GM19023 (cell line): ENCODE measurements around the gene GRAMD2A.
"Not testable (repeated sequence)": the region's sequence is repeated elsewhere in the genome, so short reads cannot be mapped to it uniquely, and the experiment has no call there.

Experiments used
- ATAC-seq: cut with Tn5 transposase; IDR thresholded peaks from one replicate; pipeline ENCODE4 v1.9.1; 2021; ENCODE audit warnings: mild to moderate bottlenecking, moderate library complexity; ENCODE audit not compliant: unreplicated experiment

Gene GRAMD2A

GRCh38 chr15:72189250-72189902, 8.2 kb downstream of the GRAMD2A start:
- ATAC-seq = no peak

- ATAC-seq = no peak
Observed at GRCh38 chr15:72184165-72184811, 13.3 kb downstream of the GRAMD2A start.

GRCh38 chr15:72183781-72184164, 13.8 kb downstream of the GRAMD2A start:
- ATAC-seq = no peak

- no peak for ATAC-seq
Observed at GRCh38 chr15:72182673-72183072, 14.9 kb downstream of the GRAMD2A start.

- no peak for ATAC-seq
Observed at GRCh38 chr15:72182244-72182643, 15.3 kb downstream of the GRAMD2A start.

GRCh38 chr15:72180761-72181324, 16.7 kb downstream of the GRAMD2A start:
- no peak for ATAC-seq

GRCh38 chr15:72179950-72180581, 17.5 kb downstream of the GRAMD2A start:
- no peak for ATAC-seq

- ATAC-seq = no peak
Observed at GRCh38 chr15:72178976-72179585, 18.5 kb downstream of the GRAMD2A start.

- no peak for ATAC-seq
Observed at GRCh38 chr15:72176743-72177142, 20.8 kb downstream of the GRAMD2A start.

- ATAC-seq = no peak
Observed at GRCh38 chr15:72176159-72176558, 21.4 kb downstream of the GRAMD2A start.

GRCh38 chr15:72175186-72176044, 22.2 kb downstream of the GRAMD2A start:
- no peak for ATAC-seq

GRCh38 chr15:72174551-72175165, 22.9 kb downstream of the GRAMD2A start:
- ATAC-seq = no peak

- no peak for ATAC-seq
Observed at GRCh38 chr15:72173864-72174550, 23.6 kb downstream of the GRAMD2A start.

- no peak for ATAC-seq
Observed at GRCh38 chr15:72173401-72173800, 24.2 kb downstream of the GRAMD2A start.

GRCh38 chr15:72172796-72173195, 24.8 kb downstream of the GRAMD2A start:
- ATAC-seq = no peak

- not testable (repeated sequence) for ATAC-seq
Observed at GRCh38 chr15:72171978-72172377, 25.6 kb downstream of the GRAMD2A start.

- ATAC-seq = no peak
Observed at GRCh38 chr15:72170691-72171090, 26.9 kb downstream of the GRAMD2A start.

GRCh38 chr15:72169921-72170611, 27.5 kb downstream of the GRAMD2A start:
- ATAC-seq = no peak
